ENCODE results near the gene SCAMP1.

DNA sequence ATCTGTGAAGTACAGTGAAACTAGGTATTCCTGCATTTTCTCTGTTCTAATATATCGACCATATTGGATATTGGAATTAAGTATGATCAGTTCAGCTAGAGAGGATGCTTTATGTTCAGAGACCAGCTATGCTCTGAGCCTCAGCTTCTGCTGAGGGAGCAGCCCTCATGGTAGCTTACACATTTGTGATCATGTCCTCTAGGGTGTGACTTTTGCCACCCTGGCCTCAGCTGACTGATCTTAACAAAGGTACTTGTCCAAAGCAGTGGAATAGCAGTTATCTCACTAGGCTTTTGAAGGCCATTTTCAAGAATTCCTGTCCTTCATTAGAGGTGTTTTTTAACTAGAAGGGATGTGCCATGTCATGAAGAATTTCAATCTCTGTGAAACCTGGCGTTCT lies 9.3 kb downstream of the SCAMP1 start:
- TF ChIP-seq, protein P1, sequence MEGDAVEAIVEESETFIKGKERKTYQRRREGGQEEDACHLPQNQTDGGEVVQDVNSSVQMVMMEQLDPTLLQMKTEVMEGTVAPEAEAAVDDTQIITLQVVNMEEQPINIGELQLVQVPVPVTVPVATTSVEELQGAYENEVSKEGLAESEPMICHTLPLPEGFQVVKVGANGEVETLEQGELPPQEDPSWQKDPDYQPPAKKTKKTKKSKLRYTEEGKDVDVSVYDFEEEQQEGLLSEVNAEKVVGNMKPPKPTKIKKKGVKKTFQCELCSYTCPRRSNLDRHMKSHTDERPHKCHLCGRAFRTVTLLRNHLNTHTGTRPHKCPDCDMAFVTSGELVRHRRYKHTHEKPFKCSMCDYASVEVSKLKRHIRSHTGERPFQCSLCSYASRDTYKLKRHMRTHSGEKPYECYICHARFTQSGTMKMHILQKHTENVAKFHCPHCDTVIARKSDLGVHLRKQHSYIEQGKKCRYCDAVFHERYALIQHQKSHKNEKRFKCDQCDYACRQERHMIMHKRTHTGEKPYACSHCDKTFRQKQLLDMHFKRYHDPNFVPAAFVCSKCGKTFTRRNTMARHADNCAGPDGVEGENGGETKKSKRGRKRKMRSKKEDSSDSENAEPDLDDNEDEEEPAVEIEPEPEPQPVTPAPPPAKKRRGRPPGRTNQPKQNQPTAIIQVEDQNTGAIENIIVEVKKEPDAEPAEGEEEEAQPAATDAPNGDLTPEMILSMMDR (IDR thresholded peaks at IDR 0.05; ENCODE audit: insufficient read depth, low read length, poor library complexity, severe bottlenecking) = no peak
- no peak for TF ChIP-seq EZH2phosphoT487 (conservative IDR thresholded peaks at IDR 0.05; ENCODE audit: low read length)
